Esophagus muscularis mucosa (tissue), 4 donors: Measurements from ENCODE around the gene ZNF780A. TPM values are rescaled to one million over a fixed set of nuclear protein-coding genes. Genes with fewer than 3 reads are reported as not detected.

Source experiments
- DNase-seq: peaks from one replicate; pipeline ENCODE4 v3.0.0-alpha.2; 2017; ENCODE audit errors: extremely low spot score
- H3K27ac ChIP-seq, 4 donors: fragments of 200-600 bp; sonication (generic); replicated peaks in 1 of 4; 1 replicate in 3 of 4; 2 replicates in 1 of 4; pipeline ENCODE4 v1.5.1; 2016 to 2019; ENCODE audit warnings: mild to moderate bottlenecking in 1 of 4
- H3K27me3 ChIP-seq, 4 donors: fragments of 200-600 bp; sonication (generic); one replicate each; pipeline versions ENCODE4 v1.5.1 to v1.6.0; 2016 to 2019
- H3K36me3 ChIP-seq, 4 donors: fragments of 200-600 bp; sonication (generic); one replicate each; pipeline ENCODE4 v1.5.1; 2016 to 2019
- H3K4me1 ChIP-seq, 4 donors: fragments of 200-600 bp; sonication (generic); one replicate each; pipeline ENCODE4 v1.5.1; 2016 to 2019
- H3K4me3 ChIP-seq, 4 donors: fragments of 200-600 bp; sonication (generic); 1 replicate in 2 of 4; 2 replicates in 2 of 4; pipeline ENCODE4 v1.5.1; 2016 to 2019; ENCODE audit warnings: mild to moderate bottlenecking in 4 of 4, moderate library complexity in 1 of 4
- H3K9me3 ChIP-seq, 4 donors: fragments of 200-600 bp; sonication (generic); 1 replicate in 3 of 4; 2 replicates in 1 of 4; pipeline ENCODE4 v1.5.1; 2016 to 2019
- CTCF ChIP-seq, 3 experiments: fragments of 200-600 bp in 2 of 3; fragments of 450-650 bp in 1 of 3; sonication (generic) in 2 of 3; IDR thresholded peaks; one replicate each; pipeline ENCODE4 v1.5.1; 2017 to 2019; ENCODE audit warnings: antibody characterized with exemption in 3 of 3, mild to moderate bottlenecking in 2 of 3, moderate library complexity in 1 of 3
- EP300 ChIP-seq: sonication (generic); formaldehyde crosslinking; IDR thresholded peaks from one replicate; pipeline ENCODE4 v1.6.1; 2017; ENCODE audit warnings: antibody characterized with exemption
- POLR2A ChIP-seq: fragments of 450-650 bp; IDR thresholded peaks from one replicate; pipeline ENCODE4 v1.6.1; 2017; ENCODE audit warnings: antibody characterized with exemption, moderate library complexity, mild to moderate bottlenecking, low read depth
- POLR2AphosphoS5 ChIP-seq, 2 donors: sonication (generic); formaldehyde crosslinking; IDR thresholded peaks; one replicate each; pipeline ENCODE4 v1.6.1; 2017; ENCODE audit warnings: antibody characterized with exemption in 2 of 2
- WGBS: methylation state at CpG from one replicate; pipeline ENCODE4 v1.1.5; 2018; 5-methylcytosine and 5-hydroxymethylcytosine counted together
- intact Hi-C: fragments of 100-400 bp; cut with DNase I; formaldehyde crosslinking; loops from one replicate; pipeline ENCODE4 v1.15.1; 2023
- total RNA-seq, 4 donors: library from RNA; depleted of rRNA; stranded (reverse); fragments of >200 nt; gene quantifications; one replicate each; pipeline versions ENCODE4 v1.1.0 to v1.2.1, GENCODE V29; 2016

ZNF780A gene
- total RNA-seq, 4 donors from 2014 or later: 10.6 to 19.1 (median 14.9) TPM

DNA sequence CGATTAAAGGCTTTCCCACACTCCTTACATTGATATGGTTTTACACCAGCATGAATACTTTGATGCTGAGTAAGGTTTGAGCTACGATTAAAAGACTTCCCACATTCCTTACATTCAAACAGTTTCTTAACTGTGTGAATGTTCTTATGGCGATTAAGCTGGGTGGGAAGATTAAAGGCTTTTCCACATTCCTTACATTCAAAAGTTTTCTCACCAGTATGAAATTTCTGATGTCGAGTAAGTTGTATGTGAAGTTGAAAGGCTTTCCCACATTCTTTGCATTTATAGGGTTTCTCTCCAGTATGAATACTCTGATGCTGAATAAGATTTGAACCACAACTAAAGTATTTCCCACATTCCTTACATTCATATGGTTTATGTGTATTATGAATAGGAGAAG, 54.7 kb downstream of the ZNF780A start:
- DNase-seq: no peak
- Histone ChIP-seq H3K36me3 (peaks cover 6 to 18% (median 8%) of the 10 kb centered on the region in 4 donors), H3K9me3 (peaks cover 4 to 70% (median 70%) of the 10 kb centered on the region in 4 donors), H3K27me3 (no peaks in the 10 kb centered on the region), H3K4me3 (no peak overlapping the region), H3K4me1 (no peaks in the 10 kb centered on the region), H3K27ac (no peak overlapping the region)
- TF ChIP-seq EP300 (no peak), POLR2A (no peak), CTCF (IDR thresholded peaks at IDR 0.05) (no peak), POLR2AphosphoS5 (IDR thresholded peaks at IDR 0.05) (no peak)
- intact Hi-C loops: no loop called here
- 97% methylated on average over 4 of the region's 4 CpGs for WGBS

- no peaks in the 10 kb centered on the region for H3K27me3 ChIP-seq
- WGBS: 93% methylated on average over 2 of the region's 2 CpGs
- TF ChIP-seq CTCF (IDR thresholded peaks at IDR 0.05) (no peak), POLR2A (no peak), EP300 (no peak), POLR2AphosphoS5 (IDR thresholded peaks at IDR 0.05) (no peak)
- intact Hi-C loops: no loop called here
- H3K4me1 ChIP-seq: no peaks in the 10 kb centered on the region
- no peak overlapping the region for H3K4me3 ChIP-seq
- H3K9me3 ChIP-seq: peaks cover 4 to 90% (median 89%) of the 10 kb centered on the region in 4 donors
- H3K36me3 ChIP-seq: peaks cover 6 to 18% (median 8%) of the 10 kb centered on the region in 4 donors
- DNase-seq: no peak
- H3K27ac ChIP-seq: no peak overlapping the region
Measured at GRCh38 chr19:40033989-40034560, 56.7 kb downstream of the ZNF780A start.

DNA sequence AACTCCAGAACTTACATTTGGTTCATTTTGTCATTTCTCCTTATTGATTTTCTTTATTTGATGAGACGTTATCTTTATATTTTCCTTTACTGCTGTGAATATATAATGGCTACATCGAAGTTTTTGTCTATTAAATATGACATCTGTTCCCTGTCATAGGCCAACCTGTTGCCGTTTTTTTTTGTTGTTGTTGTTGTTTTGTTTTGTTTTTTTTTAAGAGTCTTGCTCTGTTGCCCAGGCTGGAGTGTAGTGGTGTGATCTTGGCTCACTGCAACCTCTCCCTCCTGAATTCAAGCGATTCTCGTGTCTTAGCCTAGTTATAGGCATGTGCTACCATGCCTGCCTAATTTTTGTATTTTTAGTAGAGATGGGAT, 64.2 kb downstream of the ZNF780A start:
- TF ChIP-seq POLR2A: no peak
- TF ChIP-seq CTCF (IDR thresholded peaks at IDR 0.05): no peak
- TF ChIP-seq EP300: no peak
- no peak for TF ChIP-seq POLR2AphosphoS5 (IDR thresholded peaks at IDR 0.05)
- 81% methylated on average over 5 of the region's 5 CpGs for WGBS

GRCh38 chr19:40025938-40026596, 64.7 kb downstream of the ZNF780A start:
- Histone ChIP-seq H3K4me1 (no peaks in the 10 kb centered on the region), H3K36me3 (no peaks in the 10 kb centered on the region), H3K4me3 (no peak overlapping the region), H3K27ac (no peak overlapping the region), H3K9me3 (peaks cover 11 to 92% (median 87%) of the 10 kb centered on the region in 4 donors), H3K27me3 (no peaks in the 10 kb centered on the region)
- DNase-seq: no peak
- intact Hi-C loops: no loop called here
- 87% methylated on average over 4 of the region's 4 CpGs for WGBS
- TF ChIP-seq EP300 (no peak), POLR2A (no peak), POLR2AphosphoS5 (IDR thresholded peaks at IDR 0.05) (no peak), CTCF (IDR thresholded peaks at IDR 0.05) (no peak)

More for the DNA sequence above, 64.2 kb downstream of the ZNF780A start:
- intact Hi-C loops: no loop called here
- Histone ChIP-seq H3K4me3 (no peak overlapping the region), H3K27ac (no peak overlapping the region), H3K9me3 (peaks cover 11 to 97% (median 92%) of the 10 kb centered on the region in 4 donors), H3K36me3 (no peaks in the 10 kb centered on the region), H3K27me3 (no peaks in the 10 kb centered on the region), H3K4me1 (no peaks in the 10 kb centered on the region)
- DNase-seq: no peak
